Activated T-helper 1 cell treated with Interleukin-2 at 50 U/mL for 16 hours (primary cell): ENCODE results near the gene SH2D2A.

ENCODE experiments used
- DNase-seq: peaks from one replicate; pipeline ENCODE4 v3.0.0-alpha.2; 2020; ENCODE audit warnings: low read depth

Gene SH2D2A

DNA sequence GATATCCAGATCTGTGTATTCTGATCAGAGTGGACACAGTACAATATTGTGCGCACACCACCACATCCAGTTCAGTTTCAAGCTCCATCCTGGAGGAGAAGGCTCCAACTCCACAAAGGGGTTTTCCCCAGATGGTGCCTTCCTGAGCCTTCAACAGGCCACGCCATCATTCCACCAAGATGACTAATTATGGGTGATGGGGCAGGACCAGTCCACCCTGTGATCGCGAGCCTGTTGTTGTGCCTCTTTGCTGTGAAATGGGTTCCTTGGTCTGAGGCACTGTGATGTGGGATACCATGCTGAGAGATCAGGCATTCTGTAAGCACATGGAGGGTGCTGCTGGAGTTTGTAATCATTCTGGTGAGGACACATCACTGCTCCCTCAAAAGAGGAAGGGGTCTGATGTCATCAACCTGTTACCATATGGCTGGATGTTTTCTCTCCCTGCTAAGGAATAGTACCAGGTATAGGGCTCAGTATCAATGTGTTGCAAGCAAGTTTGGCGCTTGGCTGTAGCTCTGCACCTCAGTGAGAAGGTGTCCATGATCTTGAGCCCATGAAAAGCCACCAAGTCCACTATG is 6.7 kb upstream of the SH2D2A start:
- no peak for DNase-seq

DNA sequence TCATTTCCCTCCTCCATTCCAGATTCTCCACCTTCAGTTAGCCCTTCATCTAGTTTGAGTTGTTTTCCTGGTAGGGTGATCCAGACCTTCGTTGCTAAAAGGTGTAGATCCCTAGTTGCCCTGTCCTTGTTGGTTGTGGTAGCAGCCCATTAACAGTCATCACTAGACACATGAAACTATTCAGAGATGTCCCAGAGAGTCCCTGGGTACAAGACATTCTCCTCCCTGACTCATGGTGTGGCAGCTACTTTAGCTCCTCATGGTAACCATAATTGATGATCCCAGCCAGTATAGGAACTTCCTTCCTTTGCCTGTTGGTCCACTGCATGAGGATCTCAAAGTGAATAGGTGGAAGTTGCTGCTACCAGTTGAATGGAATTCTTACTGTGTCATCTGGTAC is 6.0 kb upstream of the SH2D2A start:
- no peak for DNase-seq

DNA sequence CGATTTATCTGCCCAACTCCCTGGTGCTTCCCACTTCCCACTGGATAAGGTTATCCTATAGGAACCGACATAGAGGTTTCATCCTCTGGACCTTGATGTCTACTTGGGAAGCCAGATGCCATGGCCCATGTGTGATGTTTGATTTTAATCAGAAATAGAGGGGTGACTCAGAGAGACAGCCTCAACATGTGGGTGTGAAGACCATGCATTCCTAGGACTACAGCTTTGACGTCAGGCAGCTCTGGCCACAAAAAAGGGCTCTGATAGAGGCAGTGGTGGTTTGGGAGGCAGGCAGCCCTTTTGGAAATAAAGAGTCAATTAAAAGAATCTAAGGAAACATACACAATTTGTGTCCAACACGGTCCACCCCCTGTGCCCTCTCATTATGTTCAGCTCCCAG is 5.2 kb upstream of the SH2D2A start:
- DNase-seq: no peak

DNA sequence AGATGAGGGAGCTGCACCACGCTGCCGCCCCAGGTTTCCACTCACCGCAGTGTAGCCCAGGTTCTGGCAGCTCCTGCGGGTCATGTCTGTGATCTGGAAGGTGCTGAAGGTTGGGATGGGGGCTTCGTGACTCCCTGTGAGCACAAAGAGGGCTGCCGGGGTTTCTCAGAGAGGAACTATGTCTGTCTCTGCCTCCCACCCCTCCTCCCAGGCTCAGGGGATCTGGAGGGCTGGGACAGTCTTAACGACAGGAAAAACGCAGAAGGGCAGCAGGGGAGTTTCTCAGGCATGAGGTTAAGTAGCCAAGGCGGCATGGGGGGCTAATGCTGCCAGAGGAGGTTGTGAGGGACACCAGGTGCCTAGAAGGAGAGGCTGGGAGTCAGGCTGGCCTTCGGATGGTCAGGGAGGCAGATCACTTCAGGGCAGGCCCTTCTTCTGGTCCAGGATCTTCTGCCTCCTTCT is 656 bp downstream of the SH2D2A start:
- no peak for DNase-seq

DNA sequence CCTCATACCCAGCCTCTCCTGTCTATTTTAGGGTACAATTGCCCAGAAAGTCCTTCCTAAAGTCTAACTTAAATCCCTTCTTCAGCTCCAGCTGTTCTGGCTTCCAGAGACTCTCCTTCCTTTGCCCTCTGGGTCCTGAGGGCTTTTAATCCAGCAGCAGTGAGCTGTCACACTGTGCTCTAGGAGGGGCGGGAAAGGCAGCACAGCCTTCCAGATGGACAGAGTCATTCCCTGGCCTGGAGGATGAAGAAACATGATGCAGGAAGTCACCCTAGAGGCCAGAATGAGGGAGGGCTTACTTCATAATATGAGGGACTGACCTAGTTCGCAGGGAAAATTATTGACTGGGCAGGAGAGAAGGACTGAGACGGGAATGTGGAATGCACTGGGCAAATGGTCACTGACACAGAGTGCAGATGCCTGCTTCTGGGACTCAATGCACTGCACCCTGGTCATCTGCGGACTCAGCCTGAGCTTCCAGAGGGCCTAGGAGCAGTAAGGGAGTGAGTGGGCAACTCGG is 1.3 kb downstream of the SH2D2A start:
- no peak for DNase-seq

DNA sequence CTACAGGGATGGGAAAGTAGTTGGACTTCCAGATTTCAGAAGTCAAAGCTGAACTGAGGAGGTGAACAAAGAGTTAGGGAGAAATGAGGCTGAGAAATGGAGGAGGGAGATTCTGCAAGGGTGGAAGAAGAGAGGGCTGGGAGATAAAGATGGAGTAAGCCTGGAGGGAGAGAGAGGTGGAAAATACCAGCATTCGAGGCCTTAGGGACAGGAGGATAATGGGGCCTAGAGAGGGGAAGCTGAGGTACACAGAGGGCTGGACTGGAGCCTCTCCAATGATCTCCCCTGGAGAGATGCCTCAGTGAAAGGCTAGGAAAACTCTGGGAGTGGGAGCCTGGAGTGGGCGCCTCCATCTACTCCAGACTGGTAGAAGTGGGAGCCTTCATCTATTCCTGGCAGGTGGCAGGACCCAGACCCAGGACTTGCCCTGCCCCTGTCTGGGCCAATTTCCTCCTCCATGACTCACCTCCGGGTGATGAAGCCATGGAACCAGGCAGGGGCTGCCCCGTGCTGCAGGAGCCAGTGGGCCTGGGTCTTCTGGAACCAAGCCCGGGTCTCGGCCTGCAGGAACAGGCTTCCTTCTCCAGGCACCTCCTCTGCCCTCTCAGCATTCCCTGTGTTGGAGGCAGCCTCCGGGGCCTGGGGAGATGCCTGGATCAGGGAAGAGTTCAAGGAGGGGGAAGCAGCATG is 1.9 kb downstream of the SH2D2A start:
- peak; percentile 28 for DNase-seq

DNA sequence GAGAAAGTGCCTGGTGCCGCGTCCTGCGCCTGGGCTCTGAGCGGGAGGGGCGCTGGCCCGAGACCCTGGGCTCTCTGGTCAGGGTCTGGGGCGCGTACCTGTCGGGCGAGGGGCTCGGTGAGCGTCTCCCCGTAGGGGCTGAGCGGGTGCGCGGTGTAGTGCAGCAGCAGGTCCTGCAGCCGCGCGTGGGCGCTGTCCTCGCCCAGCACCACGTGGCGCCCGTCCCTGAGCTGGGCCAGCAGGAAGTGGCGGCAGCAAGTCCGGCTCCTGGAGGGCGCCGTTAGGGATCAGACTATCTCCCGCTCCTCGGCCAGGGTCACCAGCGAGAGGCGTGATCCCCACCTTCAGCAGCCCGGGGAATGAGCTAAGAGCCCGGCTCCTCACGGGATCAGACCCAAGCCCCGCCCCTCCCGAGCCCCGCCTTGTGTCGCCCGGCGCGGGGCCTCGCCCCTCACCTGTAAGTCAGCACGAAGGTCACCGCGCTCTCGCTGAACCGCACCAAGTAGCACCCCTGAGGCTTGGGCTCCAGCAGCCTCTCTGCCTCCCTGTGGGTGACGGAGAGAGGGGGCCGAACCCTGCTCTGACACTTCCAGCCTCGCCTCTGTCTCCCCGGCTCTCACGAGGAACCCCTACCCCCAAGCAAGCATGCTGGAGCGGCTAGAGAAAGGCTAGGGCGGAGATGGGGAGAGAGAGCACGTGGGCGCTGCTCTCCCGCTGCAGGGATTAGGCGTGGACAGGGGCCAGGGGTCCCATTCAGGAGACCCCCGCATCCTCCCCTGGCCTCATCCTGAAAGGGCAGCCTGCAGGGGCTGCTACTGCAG is 2.7 kb downstream of the SH2D2A start:
- peak; percentile 55 for DNase-seq

DNA sequence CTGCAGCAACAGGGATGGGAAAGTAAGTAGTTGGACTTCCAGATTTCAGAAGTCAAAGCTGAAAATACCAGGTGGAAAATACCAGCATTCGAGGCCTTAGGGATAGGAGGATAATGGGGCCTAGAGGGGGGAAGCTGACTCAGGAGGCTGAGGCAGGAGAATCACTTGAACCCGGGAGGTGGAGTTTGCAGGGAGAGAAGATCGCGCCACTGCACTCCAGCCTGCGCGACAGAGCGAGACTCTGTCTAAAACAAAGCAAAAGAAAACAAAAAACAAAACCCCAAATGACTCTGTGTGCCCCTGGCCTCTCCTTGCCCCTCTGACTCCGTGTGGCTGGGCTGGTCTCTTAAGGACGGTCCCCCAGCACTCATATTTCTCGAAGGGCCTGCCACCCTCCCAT is 3.4 kb downstream of the SH2D2A start:
- DNase-seq: no peak

DNA sequence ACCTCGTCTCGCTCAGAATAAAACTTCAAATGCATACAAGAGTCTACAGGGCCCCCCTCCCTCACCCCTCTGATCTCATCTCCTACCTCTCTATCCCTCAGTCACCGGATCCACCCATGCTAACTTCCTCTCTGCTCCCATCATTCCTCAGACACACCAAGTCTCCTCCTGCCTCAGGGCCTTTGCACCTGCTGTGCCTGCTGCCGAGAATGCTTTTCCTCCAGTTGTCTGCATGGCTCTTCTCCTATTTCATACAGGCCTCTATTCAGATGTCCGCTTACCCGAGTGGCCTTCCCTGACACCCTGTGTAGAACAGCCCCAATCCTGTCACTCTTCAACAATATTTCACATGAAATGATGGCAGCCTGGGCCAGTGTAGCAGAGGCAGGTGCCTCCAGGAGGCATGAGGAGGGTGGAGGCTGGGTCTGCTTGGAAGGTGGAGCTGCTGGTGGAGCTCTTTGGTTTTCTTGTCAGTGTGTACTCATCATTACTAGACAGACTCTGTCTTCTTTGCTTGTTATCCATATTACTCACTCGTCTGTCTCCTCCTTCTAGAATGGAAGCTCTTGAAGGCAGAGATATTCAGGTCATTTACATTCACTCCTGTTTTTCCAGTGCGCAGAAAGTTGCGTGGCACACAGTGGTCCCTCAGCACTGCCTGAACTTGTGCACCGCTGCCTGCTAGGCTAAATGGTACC is 4.2 kb downstream of the SH2D2A start:
- no peak for DNase-seq

DNA sequence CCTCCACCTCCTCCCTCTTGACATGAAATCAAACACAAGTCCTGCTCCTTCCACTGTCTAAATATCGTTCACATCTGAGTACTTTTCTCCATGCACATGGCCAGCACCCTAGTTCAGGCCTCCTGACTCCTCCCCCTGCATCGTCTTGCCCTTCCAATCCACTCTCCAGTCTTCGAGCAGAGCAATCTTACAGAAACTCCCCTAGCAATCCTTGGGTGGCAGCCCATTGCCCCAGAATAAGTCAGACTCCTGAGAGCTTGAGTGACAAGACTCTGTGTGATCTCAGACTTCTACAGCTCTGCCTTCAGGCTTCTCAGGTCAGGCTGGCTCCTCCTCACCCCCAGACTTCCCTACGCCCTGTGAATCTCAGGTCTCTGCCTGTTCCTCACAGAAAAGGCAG is 5.5 kb downstream of the SH2D2A start:
- DNase-seq: no peak

DNA sequence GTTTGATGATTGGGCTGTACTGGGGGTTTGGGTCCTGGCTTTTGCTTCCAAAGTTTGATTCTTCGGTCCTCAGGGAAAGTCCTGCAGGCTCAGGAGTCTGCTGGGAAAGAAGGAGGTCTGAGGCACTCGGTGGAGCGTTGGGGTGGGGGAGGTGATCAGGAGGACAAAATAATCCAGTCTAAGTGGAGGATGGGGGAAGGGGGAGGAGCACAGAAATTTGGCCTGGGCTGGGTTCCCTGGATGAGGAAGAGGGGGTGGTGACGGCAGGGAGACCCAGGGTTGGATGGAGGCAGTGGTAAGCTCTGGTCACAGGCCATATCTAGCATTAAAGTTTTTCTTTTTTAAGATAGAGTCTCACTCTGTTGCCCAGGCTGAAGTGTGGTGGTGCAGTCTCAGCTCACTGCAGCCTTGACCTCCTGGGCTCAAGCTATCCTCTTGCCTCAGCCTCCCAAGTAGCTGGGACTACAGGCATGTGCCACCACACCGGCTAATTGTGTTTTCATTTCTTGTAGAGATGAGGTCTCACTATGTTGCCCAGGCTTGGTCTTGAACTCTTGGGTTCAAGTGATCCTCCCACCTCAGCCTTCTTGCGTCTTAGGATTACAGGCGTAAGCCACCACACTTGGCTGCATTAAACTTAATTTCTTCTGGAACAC is 6.8 kb downstream of the SH2D2A start:
- DNase-seq: no peak

DNA sequence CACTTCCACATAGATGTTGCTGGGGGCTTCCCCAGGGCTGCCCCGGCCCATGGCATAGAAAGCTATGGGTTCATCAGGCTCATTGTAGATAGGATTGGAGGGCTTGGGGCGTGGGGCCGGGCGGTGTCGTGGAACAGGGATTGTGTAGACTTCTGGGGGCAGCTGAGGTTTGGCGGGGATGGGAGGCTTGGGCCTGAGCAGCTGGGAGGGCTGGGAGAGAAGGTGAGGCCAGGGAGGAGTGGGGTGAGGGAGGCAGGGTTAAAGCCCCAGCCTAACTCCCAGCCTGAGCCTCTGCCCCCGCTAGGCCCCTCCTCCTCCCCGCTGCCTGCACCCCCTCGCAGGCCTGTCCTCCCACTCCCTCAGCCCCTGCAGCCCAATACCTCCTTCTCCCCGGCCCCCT is 7.4 kb downstream of the SH2D2A start:
- no peak for DNase-seq

DNA sequence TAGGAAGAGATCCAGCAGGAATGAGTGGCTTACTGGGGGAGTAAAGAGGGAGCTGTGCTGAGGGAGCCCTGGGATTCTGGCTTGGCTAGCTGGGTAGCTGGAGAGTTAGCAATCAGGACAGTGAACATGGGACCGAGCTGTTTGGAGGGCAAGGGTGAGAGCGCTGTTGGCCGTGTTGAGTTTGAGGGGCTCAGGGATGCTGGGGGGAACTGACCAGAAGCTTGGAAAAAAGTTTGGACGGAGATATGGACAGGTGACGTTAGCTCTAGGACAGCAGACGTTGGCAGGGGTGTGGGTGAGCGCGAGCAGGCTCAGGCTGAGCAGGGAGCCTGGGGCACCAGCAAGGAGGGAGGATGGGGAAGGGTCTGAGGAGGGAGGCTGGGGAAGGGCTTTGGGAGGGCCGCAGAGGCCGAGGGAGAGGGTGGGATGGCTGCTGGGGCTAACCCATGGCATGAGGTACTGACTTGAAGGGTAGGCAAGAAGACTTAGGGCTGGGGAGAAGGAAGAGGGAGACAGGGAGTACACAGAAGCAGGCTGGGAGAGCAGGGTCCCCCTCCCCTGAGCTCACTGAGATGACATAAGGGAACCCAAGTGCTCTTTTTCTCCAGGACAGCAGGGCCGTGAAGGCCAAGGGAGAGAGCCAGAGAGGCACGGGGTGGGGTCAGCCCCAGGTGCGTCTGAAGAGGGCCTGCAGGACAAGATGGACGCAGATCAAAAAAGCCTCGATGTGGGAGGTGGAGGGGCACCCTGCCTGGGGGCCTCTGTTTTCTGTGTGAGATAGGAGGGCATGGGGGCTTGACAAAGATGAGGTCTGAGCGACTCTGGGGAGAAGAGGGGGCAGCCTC is 8.2 kb downstream of the SH2D2A start:
- no peak for DNase-seq

DNA sequence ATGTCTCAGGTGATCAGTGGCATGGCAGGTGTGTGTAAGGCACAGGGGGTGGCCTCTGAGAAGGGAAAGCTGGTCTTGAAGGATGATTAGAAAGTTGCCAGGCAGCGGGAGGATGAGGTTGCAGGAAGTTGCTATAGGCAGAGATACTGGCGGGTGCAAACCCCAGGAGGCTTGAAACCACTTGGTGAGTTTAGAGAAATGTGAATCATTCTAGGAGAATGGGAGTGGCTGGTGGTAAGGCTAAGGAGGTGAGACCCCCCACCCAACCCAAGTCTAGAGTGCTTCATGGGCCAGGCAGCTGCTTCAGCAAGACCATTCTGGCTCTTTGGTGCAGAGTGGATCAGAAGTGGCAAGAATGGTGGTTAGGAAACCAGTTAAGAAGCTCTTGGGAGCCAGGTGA is 9.0 kb downstream of the SH2D2A start:
- DNase-seq: no peak

DNA sequence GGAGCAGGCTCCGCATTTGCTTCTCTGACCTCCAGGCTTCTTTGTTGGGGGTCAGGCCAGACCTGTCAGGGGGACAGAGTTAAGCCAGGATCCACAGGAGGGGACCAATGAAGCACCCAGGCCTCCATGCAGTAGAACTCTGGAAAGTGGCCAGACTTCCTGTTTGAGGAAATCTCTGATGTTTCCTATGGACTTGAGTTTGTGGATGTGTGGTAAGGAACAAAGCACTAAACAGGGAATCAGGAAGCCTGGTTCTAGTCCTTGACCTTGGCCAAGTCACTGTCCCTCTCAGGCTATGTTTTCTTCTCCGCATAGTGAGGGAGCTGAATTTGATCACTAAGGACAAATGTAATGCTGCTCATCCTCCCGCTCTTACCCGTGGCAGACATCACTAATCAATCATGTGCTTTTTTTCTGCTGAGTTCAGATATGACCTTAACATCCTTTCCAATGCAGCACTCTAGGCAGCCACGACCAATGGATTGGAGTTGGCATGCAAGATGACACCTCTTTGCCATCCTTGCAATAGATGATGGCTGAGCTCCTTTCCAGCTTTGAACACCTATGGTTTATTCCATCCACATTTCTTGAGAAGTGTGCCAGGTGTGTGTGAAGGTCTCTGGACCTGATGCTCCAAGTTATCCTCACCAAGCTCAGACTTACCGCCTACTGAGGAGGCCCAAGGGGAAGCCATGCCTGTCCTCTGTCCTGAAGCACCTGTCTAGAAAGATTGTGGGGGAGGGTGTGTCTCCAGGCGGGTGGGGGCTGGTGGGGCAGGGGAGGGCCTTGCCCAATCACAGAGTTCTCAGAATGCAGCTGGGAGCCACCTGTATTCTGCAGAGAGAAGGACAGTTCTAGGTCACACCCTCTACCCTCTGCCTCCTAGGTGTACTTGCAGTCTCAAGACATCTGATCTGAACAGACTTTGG is 9.9 kb downstream of the SH2D2A start:
- DNase-seq: no peak

DNA sequence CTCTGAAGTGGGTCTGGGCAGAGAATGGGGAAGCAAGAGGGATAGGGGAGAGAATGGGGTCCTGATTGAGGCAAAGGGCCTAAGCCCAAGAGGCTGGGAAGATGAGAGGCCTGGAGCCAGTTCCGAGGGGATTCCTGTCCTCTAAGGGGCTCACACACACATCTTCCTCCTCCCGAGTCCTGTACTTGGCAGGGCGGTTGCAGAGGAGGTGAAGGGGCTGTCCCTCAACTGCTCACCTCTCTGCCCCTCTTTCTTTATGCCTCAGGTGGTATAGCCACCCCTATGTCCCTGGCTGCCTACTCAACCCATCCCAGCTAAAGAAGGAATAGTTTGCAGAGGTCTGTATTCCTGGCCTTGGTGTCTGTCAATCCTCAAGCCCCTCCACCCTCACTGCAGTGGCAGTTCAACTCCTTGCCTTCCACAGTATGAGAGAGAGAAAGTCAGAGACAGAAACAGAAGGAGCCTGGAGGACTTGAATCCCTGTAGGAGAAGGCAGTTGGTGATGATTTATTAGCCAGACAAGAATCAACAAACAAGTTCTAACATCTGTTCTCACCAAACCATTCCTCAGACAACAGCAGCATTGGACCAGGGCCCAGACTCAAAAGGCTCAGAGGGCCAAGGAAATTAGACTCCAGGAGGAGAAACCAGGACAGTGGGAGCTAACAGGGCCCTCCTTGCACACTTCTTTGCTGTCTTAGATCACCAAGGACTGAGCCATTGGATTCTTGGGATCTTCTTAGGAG is 10.7 kb downstream of the SH2D2A start:
- DNase-seq: no peak

DNA sequence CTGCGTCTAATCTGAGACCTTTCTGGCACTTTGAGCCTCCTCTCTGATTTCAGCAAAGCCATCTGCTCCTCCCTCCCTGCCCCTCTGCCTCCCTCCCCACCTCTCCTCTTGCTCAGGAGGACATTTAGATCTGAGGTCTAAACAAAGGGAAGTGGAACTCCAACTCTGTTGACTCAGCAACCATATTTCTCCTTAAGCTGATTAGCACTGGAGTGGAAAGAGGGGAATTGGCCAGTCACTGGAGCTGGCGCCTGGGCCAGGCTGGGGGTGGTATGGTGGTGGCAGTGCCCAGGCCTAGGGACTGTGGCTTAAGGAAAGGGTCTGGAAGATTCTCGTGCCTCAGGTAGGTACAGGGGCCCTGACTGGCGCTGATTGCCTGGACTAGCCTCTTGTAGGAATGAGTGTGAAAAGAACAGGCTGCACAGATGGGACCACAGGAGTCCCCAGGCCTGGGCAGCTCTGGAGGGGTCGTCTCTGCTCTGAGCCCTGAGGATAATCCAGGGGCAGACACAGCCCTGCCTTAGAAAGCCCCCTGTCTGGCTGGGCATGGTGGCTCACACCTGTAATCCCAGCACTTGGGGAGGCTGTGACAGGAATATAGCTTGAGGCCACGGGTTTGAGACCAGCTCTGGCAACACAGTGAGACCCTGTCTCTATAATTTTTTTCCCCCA is 11.9 kb downstream of the SH2D2A start:
- DNase-seq: no peak

DNA sequence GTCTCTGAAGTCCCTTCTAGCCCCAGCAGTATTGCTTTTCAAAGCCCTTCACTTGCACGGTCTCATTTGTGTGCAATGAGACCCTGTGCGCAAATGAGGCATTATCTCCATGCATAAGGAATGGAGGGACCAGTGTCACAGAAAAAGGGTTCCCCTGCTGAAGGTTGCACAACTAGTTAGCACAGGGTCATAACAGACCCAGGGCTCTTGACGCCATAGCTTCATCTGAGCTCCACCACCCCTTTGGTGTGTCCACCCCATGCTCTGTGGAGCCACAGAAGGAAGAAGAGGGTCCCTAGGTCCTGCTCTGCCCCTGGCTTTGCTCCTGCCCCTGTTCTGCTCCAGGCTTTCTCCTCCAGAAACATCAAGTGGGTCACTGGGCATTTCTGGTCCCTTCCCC is 12.6 kb downstream of the SH2D2A start:
- DNase-seq: no peak
